Mesendoderm (in vitro differentiated cells): ENCODE measurements around the gene LSM10.
A peak's percentile ranks its signal among the peaks of the same experiment; 100 is the strongest.

Experiments used
- DNase-seq: peaks from one replicate; pipeline ENCODE4 v3.0.0; 2013
- H2AK5ac ChIP-seq: 2 replicates; pipeline ENCODE4 v1.6.1; 2013; ENCODE audit warnings: low read length, inconsistent platforms
- H2BK120ac ChIP-seq: 2 replicates; pipeline ENCODE4 v1.6.1; 2013; ENCODE audit warnings: low read depth, mild to moderate bottlenecking, low read length, moderate library complexity, mixed read lengths
- H2BK15ac ChIP-seq: replicated peaks from 2 replicates; pipeline ENCODE4 v1.6.1; 2013; ENCODE audit warnings: low read depth, mild to moderate bottlenecking, moderate library complexity
- H2BK5ac ChIP-seq: 2 replicates; pipeline ENCODE4 v1.6.1; 2013; ENCODE audit warnings: low read length, inconsistent platforms
- H3K18ac ChIP-seq: 2 replicates; pipeline ENCODE4 v1.6.1; 2013; ENCODE audit warnings: mild to moderate bottlenecking, low read length, mixed read lengths
- H3K23ac ChIP-seq: one replicate; pipeline ENCODE4 v1.6.1; 2013; ENCODE audit warnings: low read length
- H3K27ac ChIP-seq: 2 replicates; pipeline ENCODE4 v1.5.1; 2013; ENCODE audit warnings: low read depth, mild to moderate bottlenecking, inconsistent platforms, low read length, moderate library complexity
- H3K27me3 ChIP-seq: 2 replicates; pipeline ENCODE4 v1.6.1; 2013; ENCODE audit warnings: low read length, control low read depth, mild to moderate bottlenecking, inconsistent platforms; ENCODE audit not compliant: insufficient read depth, poor library complexity
- H3K36me3 ChIP-seq: 2 replicates; pipeline ENCODE4 v1.6.1; 2013; ENCODE audit warnings: low read length, inconsistent platforms; ENCODE audit not compliant: control insufficient read depth, insufficient read depth
- H3K4ac ChIP-seq: one replicate; pipeline ENCODE4 v1.6.1; 2013; ENCODE audit warnings: low read depth, mild to moderate bottlenecking, low read length, moderate library complexity
- H3K4me1 ChIP-seq: 2 replicates; pipeline ENCODE4 v1.6.1; 2013; ENCODE audit warnings: low read depth, low read length, inconsistent platforms; ENCODE audit not compliant: control insufficient read depth
- H3K4me2 ChIP-seq: 2 replicates; pipeline ENCODE4 v1.6.1; 2013; ENCODE audit warnings: low read length
- H3K4me3 ChIP-seq: 2 replicates; pipeline ENCODE4 v1.5.1; 2013; ENCODE audit warnings: mild to moderate bottlenecking, low read length
- H3K56ac ChIP-seq: one replicate; pipeline ENCODE4 v1.6.1; 2013; ENCODE audit warnings: low read length
- H3K79me1 ChIP-seq: 2 replicates; pipeline ENCODE4 v1.6.1; 2013; ENCODE audit warnings: low read length, inconsistent platforms
- H3K79me2 ChIP-seq: 2 replicates; pipeline ENCODE4 v1.6.1; 2013; ENCODE audit warnings: mild to moderate bottlenecking, low read length; ENCODE audit not compliant: control insufficient read depth, insufficient read depth
- H3K9ac ChIP-seq: 2 replicates; pipeline ENCODE4 v1.6.1; 2013; ENCODE audit warnings: low read length, inconsistent platforms
- H4K5ac ChIP-seq: one replicate; pipeline ENCODE4 v1.6.1; 2013; ENCODE audit warnings: low read length
- H4K8ac ChIP-seq: one replicate; pipeline ENCODE4 v1.6.1; 2013; ENCODE audit warnings: low read depth, mild to moderate bottlenecking, control low read depth, low read length, moderate library complexity
- WGBS: extraction: QIAGEN DNeasy Blood & Tissue Kit; methylation state at CpG from one replicate; pipeline ENCODE4 v1.1.7; 2013; ENCODE audit warnings: low lambda C conversion rate, missing lambda C conversion rate; ENCODE audit not compliant: insufficient coverage; ENCODE audit errors: extremely low coverage; 5-methylcytosine and 5-hydroxymethylcytosine counted together

Gene LSM10

DNA sequence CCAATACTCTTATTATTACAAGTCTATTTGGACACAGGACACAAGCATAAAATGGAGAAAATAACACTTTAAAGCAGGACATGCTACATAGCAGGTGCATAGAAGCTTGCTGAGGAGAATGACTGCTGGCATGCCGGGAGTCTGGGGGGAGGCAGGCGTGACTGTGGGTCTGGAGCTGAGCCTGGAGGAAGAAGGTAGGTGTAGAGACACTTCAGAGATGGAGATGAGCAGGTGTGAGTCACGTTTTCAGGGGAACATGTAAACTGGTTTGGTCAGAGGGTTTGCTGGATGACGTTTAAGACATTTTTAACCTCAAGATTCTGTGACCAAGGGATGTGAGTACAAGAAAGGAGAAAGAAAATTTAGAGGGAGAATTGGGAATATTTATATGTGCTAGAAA, 28.1 kb upstream of the LSM10 start:
- Histone ChIP-seq H3K9ac (no peak overlapping the region), H3K79me2 (no peaks in the 10 kb centered on the region), H3K4me3 (no peak overlapping the region), H3K27ac (no peak overlapping the region), H3K4me1 (no peaks in the 10 kb centered on the region), H3K4ac (no peak overlapping the region), H3K4me2 (no peak overlapping the region), H2BK5ac (no peak overlapping the region), H3K23ac (no peak overlapping the region), H2BK120ac (no peak overlapping the region), H4K5ac (no peak overlapping the region), H3K18ac (no peak overlapping the region), H3K79me1 (no peaks in the 10 kb centered on the region), H4K8ac (no peak overlapping the region), H3K36me3 (no peaks in the 10 kb centered on the region), H2BK15ac (no peak overlapping the region), H3K56ac (no peak overlapping the region), H3K27me3 (no peaks in the 10 kb centered on the region), H2AK5ac (no peak overlapping the region)
- no peak for DNase-seq
- WGBS = no CpG with 5 or more reads among the region's 4 CpGs

- H3K4me3 ChIP-seq = no peak overlapping the region
- H2BK5ac ChIP-seq = no peak overlapping the region
- H3K4me2 ChIP-seq = no peak overlapping the region
- no peak overlapping the region for H3K18ac ChIP-seq
- H4K8ac ChIP-seq = no peak overlapping the region
- no peaks in the 10 kb centered on the region for H3K79me2 ChIP-seq
- H3K4ac ChIP-seq = no peak overlapping the region
- DNase-seq = no peak
- no peak overlapping the region for H3K56ac ChIP-seq
- H3K4me1 ChIP-seq = no peaks in the 10 kb centered on the region
- WGBS = no CpG with 5 or more reads among the region's 7 CpGs
- H3K27ac ChIP-seq = no peak overlapping the region
- H3K27me3 ChIP-seq = no peaks in the 10 kb centered on the region
- no peak overlapping the region for H3K9ac ChIP-seq
- no peaks in the 10 kb centered on the region for H3K79me1 ChIP-seq
- no peak overlapping the region for H2BK120ac ChIP-seq
- H2BK15ac ChIP-seq = no peak overlapping the region
- no peak overlapping the region for H2AK5ac ChIP-seq
- no peak overlapping the region for H3K23ac ChIP-seq
- H3K36me3 ChIP-seq = no peaks in the 10 kb centered on the region
- no peak overlapping the region for H4K5ac ChIP-seq
Observed at GRCh38 chr1:36421649-36422048, 23.9 kb upstream of the LSM10 start.

DNA sequence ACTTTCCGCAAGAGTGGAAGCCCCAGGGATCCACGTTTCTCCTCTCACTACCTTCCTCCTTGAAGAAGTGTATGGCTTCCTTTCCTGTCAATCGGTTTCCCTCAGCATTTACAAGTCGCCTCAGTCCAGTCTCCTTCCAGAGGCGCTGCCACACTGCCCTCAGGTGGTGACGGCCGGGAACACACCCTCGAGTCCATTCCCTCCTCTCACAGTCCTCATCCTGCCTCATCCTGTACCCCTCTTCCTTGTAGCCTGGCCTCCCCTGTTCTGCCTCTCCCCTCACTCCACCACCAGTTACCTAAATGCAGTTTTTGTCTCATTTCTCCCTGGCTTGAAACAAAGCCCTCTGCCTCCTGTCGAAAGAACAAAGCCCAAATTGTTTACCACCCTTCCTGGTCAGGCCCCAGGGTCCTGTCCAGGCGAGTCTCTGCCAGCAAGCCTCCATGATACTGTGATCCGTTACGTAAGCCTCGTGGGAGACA, 23.2 kb upstream of the LSM10 start:
- no peaks in the 10 kb centered on the region for H3K27me3 ChIP-seq
- H3K4ac ChIP-seq = no peak overlapping the region
- H4K5ac ChIP-seq = no peak overlapping the region
- H3K36me3 ChIP-seq = no peaks in the 10 kb centered on the region
- no peak overlapping the region for H3K18ac ChIP-seq
- H3K4me3 ChIP-seq = no peak overlapping the region
- H3K79me2 ChIP-seq = no peaks in the 10 kb centered on the region
- no peak overlapping the region for H2AK5ac ChIP-seq
- H4K8ac ChIP-seq = no peak overlapping the region
- H3K4me2 ChIP-seq = no peak overlapping the region
- H2BK120ac ChIP-seq = no peak overlapping the region
- H3K9ac ChIP-seq = no peak overlapping the region
- DNase-seq = peak; percentile 89
- no peaks in the 10 kb centered on the region for H3K79me1 ChIP-seq
- H3K23ac ChIP-seq = no peak overlapping the region
- H3K56ac ChIP-seq = peak overlapping the region; percentile 62
- no peak overlapping the region for H3K27ac ChIP-seq
- H2BK15ac ChIP-seq = no peak overlapping the region
- WGBS = no CpG with 5 or more reads among the region's 13 CpGs
- no peaks in the 10 kb centered on the region for H3K4me1 ChIP-seq
- no peak overlapping the region for H2BK5ac ChIP-seq

GRCh38 chr1:36420409-36420808, 22.7 kb upstream of the LSM10 start:
- no peak overlapping the region for H2AK5ac ChIP-seq
- H3K23ac ChIP-seq = no peak overlapping the region
- no CpG with 5 or more reads among the region's 5 CpGs for WGBS
- DNase-seq = no peak
- H3K56ac ChIP-seq = no peak overlapping the region
- no peak overlapping the region for H4K8ac ChIP-seq
- H3K79me1 ChIP-seq = no peaks in the 10 kb centered on the region
- H3K36me3 ChIP-seq = no peaks in the 10 kb centered on the region
- H3K79me2 ChIP-seq = no peaks in the 10 kb centered on the region
- H3K4ac ChIP-seq = no peak overlapping the region
- H3K18ac ChIP-seq = no peak overlapping the region
- no peaks in the 10 kb centered on the region for H3K4me1 ChIP-seq
- H3K4me3 ChIP-seq = no peak overlapping the region
- H2BK5ac ChIP-seq = no peak overlapping the region
- no peak overlapping the region for H2BK120ac ChIP-seq
- no peak overlapping the region for H3K27ac ChIP-seq
- no peak overlapping the region for H2BK15ac ChIP-seq
- no peak overlapping the region for H3K4me2 ChIP-seq
- H4K5ac ChIP-seq = no peak overlapping the region
- H3K9ac ChIP-seq = no peak overlapping the region
- no peaks in the 10 kb centered on the region for H3K27me3 ChIP-seq

- no peaks in the 10 kb centered on the region for H3K79me1 ChIP-seq
- no CpG with 5 or more reads among the region's 4 CpGs for WGBS
- DNase-seq = no peak
- no peak overlapping the region for H3K56ac ChIP-seq
- no peak overlapping the region for H2BK120ac ChIP-seq
- H3K4me1 ChIP-seq = no peaks in the 10 kb centered on the region
- H2BK15ac ChIP-seq = no peak overlapping the region
- H4K8ac ChIP-seq = no peak overlapping the region
- no peak overlapping the region for H3K4ac ChIP-seq
- no peaks in the 10 kb centered on the region for H3K27me3 ChIP-seq
- H3K9ac ChIP-seq = no peak overlapping the region
- no peak overlapping the region for H3K4me2 ChIP-seq
- no peak overlapping the region for H3K4me3 ChIP-seq
- no peak overlapping the region for H3K23ac ChIP-seq
- no peak overlapping the region for H2AK5ac ChIP-seq
- H3K79me2 ChIP-seq = no peaks in the 10 kb centered on the region
- H3K27ac ChIP-seq = no peak overlapping the region
- no peak overlapping the region for H2BK5ac ChIP-seq
- H3K18ac ChIP-seq = no peak overlapping the region
- H3K36me3 ChIP-seq = no peaks in the 10 kb centered on the region
- no peak overlapping the region for H4K5ac ChIP-seq
Observed at GRCh38 chr1:36419569-36419968, 21.9 kb upstream of the LSM10 start.

DNA sequence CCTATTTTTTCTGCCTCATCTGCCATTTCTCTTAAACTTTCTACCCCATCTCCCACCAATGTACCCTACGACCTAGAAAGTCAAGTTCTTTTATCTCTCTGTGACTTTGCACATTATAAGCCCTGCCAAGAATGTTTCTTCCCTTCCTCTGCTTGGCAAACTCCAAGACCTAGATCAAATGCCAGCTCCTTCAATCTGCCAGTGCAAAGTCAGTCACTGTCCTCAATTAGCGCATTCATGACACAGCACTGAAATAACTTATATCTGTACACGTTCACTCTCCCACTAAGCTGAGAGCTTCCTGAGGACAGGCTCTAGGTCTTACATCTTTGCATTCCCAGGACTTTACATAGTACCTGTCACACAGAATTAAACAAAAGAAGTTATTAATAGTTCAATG, 21.4 kb upstream of the LSM10 start:
- Histone ChIP-seq H2AK5ac (no peak overlapping the region), H2BK5ac (no peak overlapping the region), H4K5ac (no peak overlapping the region), H3K9ac (no peak overlapping the region), H3K4ac (no peak overlapping the region), H4K8ac (no peak overlapping the region), H3K27ac (no peak overlapping the region), H3K36me3 (no peaks in the 10 kb centered on the region), H2BK15ac (no peak overlapping the region), H3K4me3 (no peak overlapping the region), H3K79me2 (no peaks in the 10 kb centered on the region), H3K18ac (no peak overlapping the region), H3K79me1 (no peaks in the 10 kb centered on the region), H3K23ac (no peak overlapping the region), H3K56ac (no peak overlapping the region), H2BK120ac (no peak overlapping the region), H3K4me2 (no peak overlapping the region), H3K27me3 (no peaks in the 10 kb centered on the region), H3K4me1 (no peaks in the 10 kb centered on the region)
- WGBS = no CpG with 5 or more reads among the region's 3 CpGs
- no peak for DNase-seq
